ENCODE results near the gene MED26. TPM values are rescaled to one million over a fixed set of nuclear protein-coding genes. Genes with fewer than 3 reads are reported as not detected.

The MED26 gene
- total and polyA plus RNA-seq, 2 experiments from 2014 or later, result 9.1 to 14.2 TPM

GRCh38 chr19:16575282-16575681 lies 52.7 kb downstream of the MED26 start:
- no peak for TF ChIP-seq CTCF (IDR thresholded peaks at IDR 0.05; ENCODE audit: low read depth, low read length)
- H3K4me1 ChIP-seq (ENCODE audit: low read depth), result peaks cover 6% of the 10 kb centered on the region
- no peak overlapping the region for H3K4me3 ChIP-seq
- no peak for DNase-seq (ENCODE audit: low read depth in 1 of 2, low spot score in 1 of 2)
- no peaks in the 10 kb centered on the region for H3K9me3 ChIP-seq (ENCODE audit: low read depth)
- no peaks in the 10 kb centered on the region for H3K27me3 ChIP-seq
- peaks cover 8% of the 10 kb centered on the region for H3K36me3 ChIP-seq
- H3K27ac ChIP-seq, result no peak overlapping the region

DNA sequence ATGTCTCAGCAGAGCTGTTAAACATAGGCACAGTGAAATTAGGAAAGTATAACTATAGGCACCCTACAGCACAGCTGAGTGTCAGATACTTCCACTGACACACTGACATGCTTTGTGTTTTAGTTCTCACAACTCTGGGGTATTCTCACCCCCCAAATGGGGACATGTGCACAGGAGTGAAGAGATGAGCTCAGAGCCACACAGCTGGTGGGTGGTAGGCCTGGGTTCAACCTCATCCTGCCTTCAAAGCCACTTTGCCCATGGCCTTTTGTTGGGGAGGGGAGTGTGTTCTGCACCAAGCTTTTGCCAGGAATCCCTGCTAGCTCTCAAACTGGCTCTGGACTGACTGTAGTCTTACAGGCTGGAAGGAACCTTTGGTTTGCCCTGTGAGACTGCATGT lies 54.1 kb downstream of the MED26 start:
- Histone ChIP-seq H3K27ac (peak overlapping the region; percentile 77), H3K9me3 (ENCODE audit: low read depth) (no peaks in the 10 kb centered on the region), H3K4me3 (peak overlapping the region; percentile 67), H3K27me3 (no peaks in the 10 kb centered on the region), H3K4me1 (ENCODE audit: low read depth) (peaks cover 6% of the 10 kb centered on the region), H3K36me3 (peaks cover 8% of the 10 kb centered on the region)
- DNase-seq (ENCODE audit: low read depth in 1 of 2, low spot score in 1 of 2), result no peak
- TF ChIP-seq CTCF (IDR thresholded peaks at IDR 0.05; ENCODE audit: low read depth, low read length), result no peak

- H3K4me1 ChIP-seq (ENCODE audit: low read depth), result peaks cover 6% of the 10 kb centered on the region
- no peak for TF ChIP-seq CTCF (IDR thresholded peaks at IDR 0.05; ENCODE audit: low read depth, low read length)
- H3K27me3 ChIP-seq, result no peaks in the 10 kb centered on the region
- H3K4me3 ChIP-seq, result peak overlapping the region; percentile 67
- H3K27ac ChIP-seq, result peak overlapping the region; percentile 77
- H3K36me3 ChIP-seq, result peaks cover 8% of the 10 kb centered on the region
- DNase-seq (ENCODE audit: low read depth in 1 of 2, low spot score in 1 of 2), result no peak
- H3K9me3 ChIP-seq (ENCODE audit: low read depth), result no peaks in the 10 kb centered on the region
Observed at GRCh38 chr19:16573296-16573695, 54.7 kb downstream of the MED26 start.

DNA sequence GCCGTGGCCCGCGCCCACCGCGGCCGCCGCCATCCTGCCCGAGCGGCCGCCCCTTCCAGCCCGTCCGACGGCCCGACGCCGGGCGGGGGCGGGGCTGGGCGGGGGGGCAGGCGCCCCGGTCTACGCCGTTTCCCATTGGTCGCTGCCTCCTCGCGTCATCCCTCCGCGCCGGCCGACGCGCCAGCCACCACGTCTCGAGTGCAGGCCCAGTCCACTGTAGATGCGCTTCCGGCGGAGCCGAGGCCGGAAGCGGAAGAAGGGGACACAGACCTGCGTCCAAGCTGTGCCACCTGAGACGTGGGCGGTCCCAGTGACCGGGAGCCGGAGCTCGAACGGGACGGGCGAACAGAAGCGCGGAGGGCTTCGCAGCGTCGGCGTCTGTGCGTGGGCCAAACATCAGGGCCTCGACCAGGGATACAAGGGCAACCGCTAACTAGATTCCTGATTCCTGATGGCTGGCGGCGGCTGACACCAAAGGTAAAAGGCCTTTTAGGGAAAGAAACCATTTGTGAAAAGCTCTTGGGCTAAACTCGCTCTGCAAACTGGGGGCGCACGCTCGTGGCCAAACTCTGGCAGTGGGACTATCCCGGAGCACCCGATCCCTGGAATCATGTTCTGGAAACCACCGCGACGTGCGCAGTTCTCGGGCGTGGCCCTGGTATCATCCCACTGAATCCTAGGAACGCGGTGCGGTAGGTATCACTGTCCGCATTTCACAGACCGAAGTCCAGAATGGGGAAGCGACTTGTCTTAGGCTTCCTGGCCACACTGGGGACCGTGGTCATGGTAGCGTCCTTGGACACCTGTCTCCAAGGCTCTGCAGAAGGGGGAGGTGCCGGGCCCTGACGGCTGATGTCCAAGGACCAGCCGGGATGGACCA lies 55.4 kb downstream of the MED26 start, which contains the start of gene SLC35E1:
Gene SLC35E1 (minus strand): TSS at position 84 of the 880 bp plus-strand sequence. CDS start 51 bp downstream, at position 33.
- Histone ChIP-seq H3K36me3 (peaks cover 8% of the 10 kb centered on the region), H3K27me3 (no peaks in the 10 kb centered on the region), H3K4me3 (peak within 1 kb of the TSS; percentile 97), H3K9me3 (ENCODE audit: low read depth) (no peaks in the 10 kb centered on the region), H3K4me1 (ENCODE audit: low read depth) (peaks cover 6% of the 10 kb centered on the region), H3K27ac (peak within 1 kb of the TSS; percentile 77)
- DNase-seq (ENCODE audit: low read depth in 1 of 2, low spot score in 1 of 2), result peak; percentile 96 to 97
- TF ChIP-seq CTCF (IDR thresholded peaks at IDR 0.05; ENCODE audit: low read depth, low read length), result no peak

GRCh38 chr19:16571822-16572331 lies 56.1 kb downstream of the MED26 start:
- H3K4me1 ChIP-seq (ENCODE audit: low read depth), result peaks cover 6% of the 10 kb centered on the region
- H3K36me3 ChIP-seq, result peaks cover 8% of the 10 kb centered on the region
- peak in 1 of 2 donors; percentile 20 for DNase-seq (ENCODE audit: low read depth in 1 of 2, low spot score in 1 of 2)
- H3K27ac ChIP-seq, result peak overlapping the region; percentile 53
- H3K27me3 ChIP-seq, result no peaks in the 10 kb centered on the region
- no peaks in the 10 kb centered on the region for H3K9me3 ChIP-seq (ENCODE audit: low read depth)
- peak overlapping the region; percentile 97 for H3K4me3 ChIP-seq
- no peak for TF ChIP-seq CTCF (IDR thresholded peaks at IDR 0.05; ENCODE audit: low read depth, low read length)
